Hematopoietic multipotent progenitor cell treated with erythropoietin and hydrocortisone succinate and interleukin-3 and kit ligand, for 8 days (in vitro differentiated cells): ENCODE results near the gene NTHL1.

ENCODE experiments used
- DNase-seq: peaks from one replicate; pipeline ENCODE4 v3.0.0-alpha.2; 2015

Gene NTHL1

GRCh38 chr16:2047330-2048115 lies at the start of gene NTHL1, which contains the start of gene TSC2:
NTHL1 (minus strand) TSS chr16:2047834; CDS start chr16:2047823, 11 bp downstream.
TSC2 (plus strand) TSS chr16:2047985; CDS start chr16:2048616, 631 bp downstream.
- peak; percentile 95 for DNase-seq

GRCh38 chr16:2096853-2097595 lies 49.4 kb upstream of the NTHL1 start:
- no peak for DNase-seq

GRCh38 chr16:2095918-2096582 lies 48.4 kb upstream of the NTHL1 start:
- DNase-seq = no peak

- no peak for DNase-seq
Observed at GRCh38 chr16:2095315-2095853, 47.8 kb upstream of the NTHL1 start.

GRCh38 chr16:2093793-2094192 lies 46.2 kb upstream of the NTHL1 start:
- DNase-seq = no peak

- DNase-seq = no peak
Observed at GRCh38 chr16:2092866-2093265, 45.2 kb upstream of the NTHL1 start.

GRCh38 chr16:2092256-2092620 lies 44.6 kb upstream of the NTHL1 start:
- no peak for DNase-seq

- no peak for DNase-seq
Observed at GRCh38 chr16:2091547-2092255, 44.1 kb upstream of the NTHL1 start.

- DNase-seq = no peak
Observed at GRCh38 chr16:2090777-2091546, 43.3 kb upstream of the NTHL1 start.

- DNase-seq = no peak
Observed at GRCh38 chr16:2090481-2090776, 42.8 kb upstream of the NTHL1 start.

- DNase-seq = no peak
Observed at GRCh38 chr16:2089706-2090480, 42.3 kb upstream of the NTHL1 start.

GRCh38 chr16:2088759-2089358 lies 41.2 kb upstream of the NTHL1 start:
- no peak for DNase-seq

GRCh38 chr16:2087748-2088631 lies 40.4 kb upstream of the NTHL1 start:
- DNase-seq = no peak

- no peak for DNase-seq
Observed at GRCh38 chr16:2086812-2087747, 39.4 kb upstream of the NTHL1 start.

GRCh38 chr16:2086106-2086742 lies 38.6 kb upstream of the NTHL1 start:
- no peak for DNase-seq

- DNase-seq = no peak
Observed at GRCh38 chr16:2085669-2086068, 38.0 kb upstream of the NTHL1 start.

GRCh38 chr16:2084895-2085625 lies 37.4 kb upstream of the NTHL1 start:
- no peak for DNase-seq
